ENCODE results near the gene AFF2.

DNA sequence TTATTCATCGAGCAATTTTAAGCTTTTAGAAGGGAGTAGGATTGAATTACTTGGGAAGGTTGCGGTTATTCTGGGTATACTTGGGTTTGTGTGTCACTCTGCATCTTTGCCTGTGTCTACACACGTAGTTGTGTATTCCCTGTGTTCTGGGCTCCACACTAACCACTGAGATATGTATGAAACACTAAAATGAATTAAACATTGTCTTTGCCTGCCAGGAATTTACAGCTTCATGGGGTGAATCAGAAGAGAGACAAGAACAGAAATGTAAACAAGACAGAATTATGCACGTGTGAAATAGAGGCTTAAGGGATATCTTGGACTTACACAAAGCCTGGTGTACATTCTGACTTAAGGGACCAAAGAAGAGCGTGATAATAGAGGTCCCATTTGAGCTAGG is 228.5 kb downstream of the AFF2 start:
- TF ChIP-seq CTCF (IDR thresholded peaks at IDR 0.05) (no peak), POLR2A (IDR thresholded peaks at IDR 0.05) (no peak)
